CD4-positive, alpha-beta T cell treated with Interleukin-17A for 1 hour (primary cell): ENCODE results near the gene LAIR2.

Experiments
- DNase-seq: peaks from one replicate; pipeline ENCODE4 v3.0.0-alpha.2; 2020

Gene LAIR2

DNA sequence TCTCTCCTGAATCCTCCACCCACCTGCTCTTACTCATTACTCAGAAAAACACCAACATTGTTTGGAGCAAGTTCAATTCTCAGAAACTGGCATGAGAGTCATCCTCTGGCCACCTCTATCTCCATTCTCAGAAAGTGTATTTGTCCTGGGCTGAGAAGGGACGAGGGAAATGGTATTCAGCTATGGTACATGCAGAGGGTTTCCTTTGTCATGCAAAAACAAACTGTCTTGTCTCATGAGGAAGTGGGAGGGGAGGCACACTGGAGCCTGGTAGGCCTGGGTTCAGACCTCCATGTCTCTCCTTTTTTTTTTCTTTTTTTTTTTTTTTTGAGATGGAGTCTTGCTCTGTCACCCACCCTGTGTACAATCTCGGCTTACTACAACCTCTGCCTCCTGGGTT is 39.1 kb downstream of the LAIR2 start:
- no peak for DNase-seq

DNA sequence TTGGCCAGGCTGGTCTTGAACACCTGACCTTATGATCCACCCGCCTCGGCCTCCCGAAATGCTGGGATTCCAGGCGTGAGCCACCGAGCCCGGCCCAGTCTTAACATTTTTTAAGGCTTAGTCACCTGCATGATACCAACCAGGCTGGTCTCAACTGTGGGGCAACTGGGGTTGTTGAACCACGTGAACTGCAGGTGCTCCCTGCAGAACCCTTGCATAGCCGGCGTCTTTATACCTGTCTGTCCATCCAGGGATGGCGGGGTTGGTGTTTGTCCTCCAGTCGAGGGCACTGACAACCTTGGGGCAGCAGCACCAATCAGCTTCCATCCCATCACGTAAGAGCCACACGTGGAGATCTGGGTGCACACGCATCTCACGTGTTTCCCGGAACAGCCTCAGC is 46.2 kb downstream of the LAIR2 start:
- no peak for DNase-seq

DNA sequence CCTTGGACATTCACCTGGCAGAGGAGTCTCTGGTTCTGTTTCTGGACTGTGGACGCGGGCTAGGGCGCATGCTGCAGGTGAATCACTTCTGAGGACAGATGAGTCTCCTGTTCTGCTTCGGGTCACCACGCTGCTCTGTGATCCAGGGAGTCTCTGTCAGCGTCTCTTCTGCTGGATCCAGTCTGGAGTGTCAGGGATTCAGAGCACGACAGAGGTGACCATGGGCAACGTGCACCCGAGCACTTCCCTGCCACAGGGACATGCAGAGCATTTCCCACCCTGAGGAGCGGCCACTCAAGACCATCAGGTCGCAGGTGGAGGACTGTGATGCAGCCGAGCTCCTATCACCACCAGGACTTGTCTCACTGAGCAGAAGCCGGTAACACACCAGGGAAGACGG is 46.6 kb downstream of the LAIR2 start:
- DNase-seq: no peak

DNA sequence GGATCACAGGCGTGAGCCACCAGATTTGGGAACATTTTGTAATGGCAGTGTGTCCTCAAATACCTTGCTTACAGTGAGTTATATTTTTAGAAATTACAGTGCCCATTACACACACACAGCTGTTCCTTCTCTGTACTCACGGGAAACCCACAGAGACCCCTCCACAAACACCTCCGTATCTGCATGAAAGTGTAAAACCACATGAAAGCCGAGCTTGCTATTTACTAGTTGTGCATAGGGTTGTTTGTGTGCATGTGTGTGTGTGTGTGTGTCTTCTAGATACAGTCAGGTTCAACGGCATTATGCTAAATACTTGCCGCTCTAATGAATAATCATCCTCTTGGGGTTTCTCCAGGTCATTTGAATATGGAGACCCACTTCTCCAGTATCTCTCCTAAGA is 48.7 kb downstream of the LAIR2 start:
- DNase-seq: peak; percentile 72

DNA sequence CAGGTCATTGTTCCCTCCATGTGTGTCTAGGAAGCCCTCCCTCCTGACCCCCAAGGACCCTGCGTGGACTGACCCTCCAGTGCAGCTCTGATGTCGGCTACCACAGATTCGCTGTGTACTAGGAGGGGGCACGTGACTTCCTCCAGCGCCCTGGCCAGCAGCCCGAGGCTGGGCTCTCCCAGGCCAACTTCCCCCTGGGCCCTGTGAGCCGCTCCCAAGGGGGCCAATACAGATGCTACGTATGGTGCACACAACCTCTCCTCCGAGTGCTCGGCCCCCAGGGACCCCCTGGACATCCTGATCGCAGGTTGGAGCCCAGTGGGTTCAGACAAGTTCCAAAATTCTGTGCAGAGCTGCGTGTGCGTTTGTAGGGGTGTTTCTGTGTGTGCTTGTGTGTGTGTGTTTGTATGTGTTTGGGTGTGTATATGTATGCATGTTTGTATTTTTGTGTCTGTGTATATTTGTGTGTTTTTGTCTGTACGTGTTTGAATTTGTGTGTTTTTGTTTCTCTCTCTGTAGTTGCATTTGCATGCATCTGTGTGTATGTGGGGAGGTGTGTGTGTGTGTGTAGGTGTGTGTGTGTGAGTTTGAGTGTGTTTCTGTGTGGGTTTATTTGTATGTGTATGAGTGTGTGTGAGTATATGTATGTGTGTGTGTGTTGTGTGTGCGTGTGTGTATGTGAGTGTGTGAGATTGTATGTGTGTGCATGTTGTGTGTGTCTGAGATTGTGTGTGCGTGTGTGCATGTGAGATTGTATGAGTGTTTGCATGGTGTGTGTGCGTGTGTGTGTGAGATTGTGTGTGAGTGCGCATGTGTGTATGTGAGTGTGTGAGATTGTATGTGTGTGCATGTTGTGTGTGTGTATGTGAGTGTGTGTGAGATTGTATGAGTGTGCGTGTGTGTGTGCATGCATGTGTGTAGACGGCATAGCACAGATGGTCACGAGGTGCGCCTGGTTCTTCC is 49.6 kb downstream of the LAIR2 start:
- no peak for DNase-seq

DNA sequence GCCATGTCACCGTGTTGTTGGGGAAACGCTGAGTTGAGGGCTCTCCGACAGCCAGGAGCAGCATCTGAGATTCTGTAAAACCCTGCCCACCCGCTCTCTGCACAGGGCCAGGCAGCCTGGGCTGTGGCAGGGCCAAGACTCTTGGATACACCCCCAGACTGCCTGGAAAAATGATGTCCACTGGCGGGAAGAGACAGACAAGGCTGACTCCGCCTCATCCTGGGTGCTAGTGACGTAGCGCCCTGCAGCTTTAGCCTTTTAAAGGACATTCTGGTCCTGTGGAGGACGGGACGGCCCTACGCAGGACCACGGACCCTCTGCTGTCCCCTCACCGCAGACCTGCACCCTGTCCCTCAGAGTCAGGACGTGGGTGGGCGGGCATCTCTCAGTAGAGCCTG is 50.3 kb downstream of the LAIR2 start:
- DNase-seq: no peak

DNA sequence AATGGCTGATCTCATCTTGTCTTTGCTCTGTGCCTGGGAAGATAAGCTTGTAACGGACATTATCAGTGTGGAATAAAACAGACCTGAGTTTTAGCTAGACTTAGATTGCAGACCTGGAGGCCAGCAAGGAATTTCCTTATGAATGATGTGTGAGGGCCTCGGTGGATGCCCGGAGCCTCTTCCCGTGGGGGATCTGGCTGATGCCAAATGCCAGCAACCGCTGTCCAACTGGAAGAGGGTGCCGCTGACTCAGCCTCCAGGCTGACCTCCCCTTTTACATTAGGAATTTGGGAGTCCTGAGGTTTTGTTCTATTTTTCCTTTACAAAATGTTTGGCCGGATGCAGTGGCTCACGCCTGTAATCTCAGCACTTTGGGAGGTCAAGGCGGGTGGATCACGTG is 51.4 kb downstream of the LAIR2 start:
- DNase-seq: no peak

DNA sequence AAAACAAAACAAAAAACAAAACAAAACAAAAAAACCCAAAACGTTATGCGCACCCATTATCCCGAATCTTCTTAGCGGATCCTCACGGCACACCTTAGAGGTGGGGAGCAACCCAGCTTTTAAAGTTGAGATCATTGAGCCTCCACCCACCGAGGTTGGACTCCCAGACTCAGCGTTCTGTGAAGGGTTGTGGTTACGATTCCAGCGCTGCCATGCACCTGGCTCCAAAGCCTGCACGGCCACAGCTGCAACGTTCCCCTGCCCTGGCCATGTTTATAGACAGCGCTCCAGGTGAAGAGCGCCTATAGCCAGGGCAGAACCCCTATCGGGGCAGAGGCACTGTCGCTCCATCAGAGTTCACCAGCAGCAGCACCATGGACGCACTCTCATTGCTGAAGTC is 52.3 kb downstream of the LAIR2 start:
- no peak for DNase-seq

DNA sequence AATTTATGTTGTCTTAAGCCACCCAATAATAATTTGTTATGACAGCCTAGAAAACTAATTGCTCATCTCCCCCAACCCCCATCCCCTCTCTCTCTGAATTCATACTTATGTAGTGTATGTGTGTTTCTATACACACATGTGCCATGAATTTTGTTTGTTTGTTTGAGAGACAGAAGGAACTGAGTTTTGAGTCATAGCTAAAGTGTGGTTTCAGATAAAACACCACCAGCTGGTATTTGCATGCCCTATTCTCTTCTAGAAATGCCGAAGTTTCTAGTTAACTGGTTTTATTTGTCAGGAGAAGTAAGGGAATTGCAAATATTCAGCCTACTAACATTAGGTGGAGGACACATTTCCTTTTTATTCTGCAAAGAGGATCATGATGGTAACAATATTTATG is 53.6 kb downstream of the LAIR2 start:
- no peak for DNase-seq

DNA sequence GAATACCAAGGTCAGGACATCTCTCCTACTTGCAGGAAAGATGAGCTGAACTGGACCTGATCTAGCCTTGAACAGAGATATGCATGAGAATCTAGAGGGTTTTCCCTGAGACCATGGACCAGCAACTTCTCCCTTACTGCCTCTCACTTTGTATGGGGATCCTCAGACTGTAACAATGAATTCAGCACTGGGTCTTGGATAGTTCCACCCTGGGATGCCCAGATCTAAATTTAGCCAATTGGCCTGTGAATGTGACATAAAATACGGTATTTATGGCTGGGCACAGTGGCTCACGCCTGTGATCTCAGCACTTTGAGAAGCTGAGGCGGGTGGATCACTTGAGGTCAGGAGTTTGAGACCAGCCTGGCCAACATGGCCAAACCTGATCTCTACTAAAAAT is 55.7 kb downstream of the LAIR2 start:
- DNase-seq: no peak
